ENCODE data around the gene ZNF419. TPM values are rescaled to one million over a fixed set of nuclear protein-coding genes. Genes with fewer than 3 reads are reported as not detected.
"Not testable (repeated sequence)": the region's sequence is repeated elsewhere in the genome, so short reads cannot be mapped to it uniquely, and the experiment has no call there.

ZNF419 gene
- total RNA-seq = 10 to 100 TPM in 1 of 2 experiments, 1 to 10 TPM in 1; 9.8 to 11.4 TPM

DNA sequence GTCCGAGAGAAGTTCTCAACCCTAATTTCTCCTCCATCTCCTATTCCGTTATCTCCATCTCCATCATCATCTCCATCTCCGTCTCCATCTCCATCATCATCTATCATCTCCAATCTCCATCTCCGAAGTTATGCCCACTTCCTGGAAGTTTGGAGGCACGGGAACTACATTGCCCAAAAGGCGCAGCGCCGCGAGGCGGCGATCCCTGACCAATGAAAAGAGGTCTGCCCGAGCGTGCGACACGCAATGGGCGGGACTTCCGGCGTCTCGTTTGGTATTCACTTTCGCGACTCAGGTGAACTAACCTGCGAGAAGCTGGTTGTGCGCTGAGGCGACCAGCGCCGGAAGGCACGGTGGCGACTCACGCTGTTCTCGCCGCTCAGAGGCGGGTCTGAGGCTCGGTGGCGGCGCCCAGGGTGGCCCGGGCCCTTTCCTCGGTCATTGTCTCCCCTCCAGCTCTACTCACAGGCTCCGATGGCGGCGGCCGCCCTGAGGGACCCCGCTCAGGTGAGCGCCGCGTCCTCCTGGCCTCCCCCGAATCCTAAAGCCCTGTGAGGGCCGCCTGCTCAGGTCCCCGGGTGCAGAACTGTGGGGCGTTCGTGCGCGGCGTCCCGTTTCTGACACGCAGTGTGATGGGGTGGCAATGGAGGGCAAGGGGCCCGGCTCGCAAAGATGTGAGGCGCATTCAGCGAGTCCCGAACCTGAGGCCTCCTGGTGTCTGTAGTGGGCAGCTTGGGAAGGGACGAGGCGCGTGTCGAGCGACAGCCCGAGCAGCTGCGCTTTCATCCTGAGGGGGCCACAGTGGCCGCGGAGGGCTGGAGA, at the start of gene ZNF419:
TSS of gene ZNF419 (plus strand) at position 274 of the 822 bp plus-strand sequence. CDS start at position 475, 201 bp downstream.
- POLR2A ChIA-PET, CTCF ChIA-PET, H3K27me3 Mint-ChIP-seq: not testable (repeated sequence)
- Mint-ChIP-seq H3K4me1 (peaks cover 16% of the 10 kb centered on the region), H3K36me3 (ENCODE audit: low read depth) (peaks cover 50% of the 10 kb centered on the region), H3K4me3 (peak within 1 kb of the TSS; percentile 55), H3K27ac (peak within 1 kb of the TSS; percentile 75), H3K9me3 (peaks cover 45% of the 10 kb centered on the region)
- DNase-seq = peak; percentile 96

- POLR2A ChIA-PET = no interaction called here
- H3K9me3 Mint-ChIP-seq = peaks cover 52% of the 10 kb centered on the region
- CTCF ChIA-PET = interaction anchor here (0.6 kb wide), 1 partner anchor 327 kb away, joined by 3 read pairs; no protein-coding TSS in a partner anchor
- H3K27ac Mint-ChIP-seq = no peak overlapping the region
- peaks cover 23% of the 10 kb centered on the region for H3K4me1 Mint-ChIP-seq
- H3K36me3 Mint-ChIP-seq (ENCODE audit: low read depth) = peaks cover 67% of the 10 kb centered on the region
- H3K27me3 Mint-ChIP-seq = no peaks in the 10 kb centered on the region
- H3K4me3 Mint-ChIP-seq = no peak overlapping the region
- DNase-seq = no peak
Observed at GRCh38 chr19:57437931-57438330, 49.6 kb upstream of the ZNF419 start.

GRCh38 chr19:57438925-57439324, 48.6 kb upstream of the ZNF419 start:
- no peak overlapping the region for H3K27ac Mint-ChIP-seq
- H3K9me3 Mint-ChIP-seq = peaks cover 55% of the 10 kb centered on the region
- CTCF ChIA-PET = interaction anchor here (0.6 kb wide), 1 partner anchor 27 kb away, joined by 3 read pairs; no protein-coding TSS in a partner anchor
- no peaks in the 10 kb centered on the region for H3K27me3 Mint-ChIP-seq
- H3K4me1 Mint-ChIP-seq = peaks cover 23% of the 10 kb centered on the region
- H3K36me3 Mint-ChIP-seq (ENCODE audit: low read depth) = peaks cover 76% of the 10 kb centered on the region
- POLR2A ChIA-PET = no interaction called here
- no peak overlapping the region for H3K4me3 Mint-ChIP-seq
- DNase-seq = no peak

DNA sequence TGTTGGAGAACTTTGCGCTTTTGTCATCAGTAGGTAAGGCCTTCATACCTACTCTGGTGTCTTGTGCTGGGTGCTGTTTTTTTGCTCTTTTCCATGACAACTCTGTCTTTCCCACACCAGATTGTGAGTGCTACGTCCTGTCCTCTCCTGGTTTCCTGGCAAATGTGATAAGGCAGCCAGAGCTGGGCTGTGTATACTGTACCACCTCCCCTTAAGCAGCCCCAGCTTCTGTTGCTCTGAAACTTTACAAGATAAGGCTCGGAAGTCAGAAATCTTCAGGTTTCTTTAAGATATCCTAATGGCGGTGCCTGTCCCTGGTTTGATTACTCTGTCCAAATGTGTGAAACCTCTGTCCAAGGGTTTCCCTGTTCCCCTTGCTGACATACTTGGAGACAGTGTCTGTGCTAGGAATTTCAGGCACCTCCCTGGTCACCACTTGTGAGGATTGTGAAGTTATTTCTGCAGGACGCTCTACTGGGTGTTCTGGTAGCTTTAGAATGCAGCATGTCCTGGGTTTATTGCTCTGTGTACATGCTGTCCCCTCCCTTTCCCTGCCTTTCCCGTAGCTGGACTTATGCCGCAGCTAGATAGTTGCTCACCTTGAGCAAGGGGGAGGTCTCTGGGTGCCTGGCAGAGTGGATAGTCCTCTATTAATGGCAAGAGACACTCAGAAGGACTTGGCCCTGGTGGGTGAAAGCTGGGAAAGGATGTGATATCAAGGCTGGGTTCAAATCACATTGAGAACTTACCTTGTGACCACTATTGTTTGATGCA, 45.4 kb upstream of the ZNF419 start:
- no peak overlapping the region for H3K27ac Mint-ChIP-seq
- H3K36me3 Mint-ChIP-seq (ENCODE audit: low read depth) = peaks cover 77% of the 10 kb centered on the region
- POLR2A ChIA-PET = no interaction called here
- no peak overlapping the region for H3K4me3 Mint-ChIP-seq
- peaks cover 70% of the 10 kb centered on the region for H3K9me3 Mint-ChIP-seq
- H3K27me3 Mint-ChIP-seq = no peaks in the 10 kb centered on the region
- CTCF ChIA-PET = no interaction called here
- DNase-seq = no peak
- no peaks in the 10 kb centered on the region for H3K4me1 Mint-ChIP-seq

DNA sequence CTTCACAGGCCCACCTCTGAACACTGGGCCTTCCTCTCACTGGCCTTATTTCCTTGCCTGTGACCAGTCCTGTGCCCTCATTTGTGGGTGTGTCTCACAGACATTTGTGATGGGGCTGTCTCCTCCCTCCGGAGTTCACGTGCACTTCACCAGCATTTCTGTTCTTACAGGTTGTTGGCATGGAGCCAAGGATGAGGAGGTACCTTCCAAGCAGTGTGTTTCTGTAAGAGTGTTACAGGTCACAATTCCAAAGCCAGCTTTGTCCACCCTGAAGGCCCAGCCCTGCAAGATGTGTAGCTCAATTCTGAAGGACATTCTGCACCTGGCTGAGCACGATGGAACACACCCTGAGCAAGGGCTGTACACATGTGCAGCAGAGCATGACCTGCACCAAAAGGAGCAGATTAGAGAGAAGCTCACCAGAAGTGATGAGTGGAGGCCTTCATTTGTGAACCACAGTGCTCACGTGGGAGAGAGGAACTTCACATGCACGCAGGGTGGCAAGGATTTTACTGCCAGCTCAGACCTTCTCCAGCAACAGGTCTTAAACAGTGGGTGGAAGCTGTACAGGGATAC, 44.3 kb upstream of the ZNF419 start:
- ChIA-PET POLR2A (no interaction called here), CTCF (no interaction called here)
- Mint-ChIP-seq H3K27ac (no peak overlapping the region), H3K36me3 (ENCODE audit: low read depth) (peaks cover 71% of the 10 kb centered on the region), H3K27me3 (no peaks in the 10 kb centered on the region), H3K9me3 (peaks cover 70% of the 10 kb centered on the region), H3K4me1 (no peaks in the 10 kb centered on the region), H3K4me3 (no peak overlapping the region)
- DNase-seq = no peak

DNA sequence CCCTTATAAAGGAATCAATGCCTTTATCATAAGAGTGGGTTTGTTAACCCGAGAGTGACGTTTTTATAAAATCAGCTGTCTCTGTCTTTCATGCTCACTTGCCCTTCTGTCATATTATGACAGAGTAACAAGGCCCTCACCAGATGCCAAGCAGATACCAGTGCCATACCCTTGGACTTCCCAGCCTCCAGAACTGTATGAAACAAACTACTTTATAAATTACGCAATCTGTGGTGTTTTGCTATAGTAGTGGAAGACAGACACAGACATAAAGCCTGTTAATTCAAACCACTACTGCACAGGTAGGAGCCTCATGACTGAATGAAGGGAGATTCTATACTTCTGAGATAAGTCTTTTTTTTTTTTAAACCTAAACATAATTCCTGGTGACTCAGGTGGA, 35.2 kb upstream of the ZNF419 start:
- Mint-ChIP-seq H3K4me3 (no peak overlapping the region), H3K9me3 (peaks cover 57% of the 10 kb centered on the region), H3K36me3 (ENCODE audit: low read depth) (peaks cover 15% of the 10 kb centered on the region), H3K27ac (no peak overlapping the region), H3K4me1 (no peaks in the 10 kb centered on the region), H3K27me3 (no peaks in the 10 kb centered on the region)
- POLR2A ChIA-PET = no interaction called here
- no peak for DNase-seq
- CTCF ChIA-PET = no interaction called here

DNA sequence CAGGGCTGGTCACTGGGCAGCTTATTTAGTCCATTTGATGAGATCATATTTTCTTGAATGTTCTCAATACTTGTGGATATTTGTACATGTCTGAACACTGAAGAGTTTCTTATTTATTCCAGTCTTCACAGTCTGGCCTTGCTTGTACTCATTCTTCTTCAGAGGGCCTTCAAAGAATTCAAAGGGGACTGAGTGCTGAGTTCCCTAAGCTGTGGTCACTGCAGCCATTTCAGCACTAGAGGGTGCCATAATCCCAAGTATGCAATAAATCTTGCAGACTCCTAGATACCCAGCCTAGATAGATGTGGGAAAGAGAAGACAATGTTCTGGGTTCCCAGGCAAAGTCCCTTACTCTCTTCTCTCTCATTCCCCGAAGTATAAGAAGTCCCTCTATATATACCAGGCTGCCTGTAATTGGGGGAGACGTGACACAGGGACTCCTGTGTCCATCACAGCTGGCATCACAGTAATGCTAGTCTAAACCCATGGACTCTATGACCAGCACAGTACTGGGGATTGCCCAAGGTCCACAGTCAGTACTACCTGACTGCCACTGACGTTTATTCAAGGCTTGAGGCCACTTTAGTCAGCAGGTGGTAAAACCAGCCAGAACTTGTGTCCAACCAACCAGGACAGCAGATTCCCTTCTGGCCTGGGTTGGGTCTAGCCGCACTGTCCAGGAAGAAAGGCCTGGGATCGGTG, 21.7 kb upstream of the ZNF419 start:
- H3K27ac Mint-ChIP-seq = no peak overlapping the region
- H3K9me3 Mint-ChIP-seq = peaks cover 60% of the 10 kb centered on the region
- DNase-seq = peak; percentile 50
- H3K27me3 Mint-ChIP-seq = no peaks in the 10 kb centered on the region
- H3K4me3 Mint-ChIP-seq = no peak overlapping the region
- ChIA-PET POLR2A (no interaction called here), CTCF (interaction anchor here (0.6 to 0.7 kb wide), 3 partner anchors 27 to 534 kb away, joined by 3 to 4 read pairs (median 4); no protein-coding TSS in a partner anchor)
- H3K4me1 Mint-ChIP-seq = no peaks in the 10 kb centered on the region
- H3K36me3 Mint-ChIP-seq (ENCODE audit: low read depth) = peaks cover 19% of the 10 kb centered on the region

- no peak overlapping the region for H3K4me3 Mint-ChIP-seq
- H3K9me3 Mint-ChIP-seq = peaks cover 59% of the 10 kb centered on the region
- peaks cover 24% of the 10 kb centered on the region for H3K36me3 Mint-ChIP-seq (ENCODE audit: low read depth)
- H3K27me3 Mint-ChIP-seq = no peaks in the 10 kb centered on the region
- CTCF ChIA-PET = interaction anchor here (1.0 kb wide), 1 partner anchor 11 kb away, joined by 3 read pairs; the partner anchor contains the start of gene ZNF772
- no peak overlapping the region for H3K27ac Mint-ChIP-seq
- POLR2A ChIA-PET = no interaction called here
- DNase-seq = no peak
- no peaks in the 10 kb centered on the region for H3K4me1 Mint-ChIP-seq
Observed at GRCh38 chr19:57466489-57466888, 21.1 kb upstream of the ZNF419 start.

DNA sequence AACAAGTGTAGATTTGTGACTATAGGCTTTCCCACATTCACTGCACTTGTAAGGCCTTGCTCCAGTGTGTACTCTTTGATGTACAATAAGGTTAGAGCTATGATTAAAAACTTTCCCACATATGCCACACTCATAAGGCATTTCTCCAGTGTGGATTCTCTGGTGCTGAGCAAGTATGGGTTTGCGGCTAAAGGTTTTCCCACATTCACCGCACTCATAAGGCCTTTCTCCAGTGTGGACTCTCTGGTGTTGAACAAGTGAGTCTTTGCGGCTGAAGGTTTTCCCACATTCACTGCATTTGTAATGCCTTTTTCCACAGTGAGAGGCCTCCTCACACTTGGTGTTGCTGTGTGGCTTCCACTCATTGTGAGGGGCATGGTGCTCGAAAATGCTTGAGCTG, 13.9 kb upstream of the ZNF419 start:
- ChIA-PET POLR2A (no interaction called here), CTCF (no interaction called here)
- H3K27ac Mint-ChIP-seq = no peak overlapping the region
- H3K27me3 Mint-ChIP-seq = no peaks in the 10 kb centered on the region
- H3K4me3 Mint-ChIP-seq = no peak overlapping the region
- H3K36me3 Mint-ChIP-seq (ENCODE audit: low read depth) = peaks cover 83% of the 10 kb centered on the region
- H3K9me3 Mint-ChIP-seq = peaks cover 76% of the 10 kb centered on the region
- H3K4me1 Mint-ChIP-seq = peaks cover 22% of the 10 kb centered on the region
- DNase-seq = no peak

- ChIA-PET CTCF (interaction anchor here (0.5 to 1.5 kb wide), 9 partner anchors 9 to 484 kb away, joined by 3 to 5 read pairs (median 3); partner anchors contain the start of genes ZNF211 and ZNF551), POLR2A (no interaction called here)
- peaks cover 22% of the 10 kb centered on the region for H3K4me1 Mint-ChIP-seq
- H3K27me3 Mint-ChIP-seq = no peaks in the 10 kb centered on the region
- peak within 1 kb of the TSS; percentile 73 for H3K4me3 Mint-ChIP-seq
- H3K27ac Mint-ChIP-seq = peak within 1 kb of the TSS; percentile 91
- peaks cover 60% of the 10 kb centered on the region for H3K9me3 Mint-ChIP-seq
- peaks cover 58% of the 10 kb centered on the region for H3K36me3 Mint-ChIP-seq (ENCODE audit: low read depth)
- DNase-seq = peak; percentile 94
Observed at GRCh38 chr19:57477191-57478008, 10.2 kb upstream of the ZNF419 start, which contains the start of gene ZNF772. TSS of gene ZNF772 (minus strand) at chr19:57477566. CDS start at chr19:57477309, 257 bp downstream.

DNA sequence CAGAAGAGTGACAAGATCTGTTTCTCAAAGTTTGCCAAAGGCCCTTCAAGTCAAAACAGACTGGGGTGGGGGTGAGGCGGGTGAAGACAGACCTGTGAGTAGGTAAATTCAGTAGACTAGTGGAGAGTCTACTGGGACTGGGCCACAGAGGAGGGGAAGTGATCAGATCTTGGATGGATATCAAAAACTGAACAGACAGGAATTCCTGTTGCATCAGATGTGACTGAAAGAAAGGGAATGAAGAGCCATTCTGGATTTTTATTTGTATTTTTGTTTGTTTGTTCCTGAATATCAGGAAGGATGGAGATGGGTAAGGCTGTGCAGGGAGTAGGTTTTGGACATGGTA, 722 bp downstream of the ZNF419 start:
- DNase-seq, CTCF ChIA-PET, H3K27me3 Mint-ChIP-seq, POLR2A ChIA-PET: not testable (repeated sequence)
- Mint-ChIP-seq H3K4me1 (peaks cover 16% of the 10 kb centered on the region), H3K27ac (peak overlapping the region; percentile 6), H3K9me3 (peaks cover 49% of the 10 kb centered on the region), H3K4me3 (peak overlapping the region; percentile 55), H3K36me3 (ENCODE audit: low read depth) (peaks cover 56% of the 10 kb centered on the region)

DNA sequence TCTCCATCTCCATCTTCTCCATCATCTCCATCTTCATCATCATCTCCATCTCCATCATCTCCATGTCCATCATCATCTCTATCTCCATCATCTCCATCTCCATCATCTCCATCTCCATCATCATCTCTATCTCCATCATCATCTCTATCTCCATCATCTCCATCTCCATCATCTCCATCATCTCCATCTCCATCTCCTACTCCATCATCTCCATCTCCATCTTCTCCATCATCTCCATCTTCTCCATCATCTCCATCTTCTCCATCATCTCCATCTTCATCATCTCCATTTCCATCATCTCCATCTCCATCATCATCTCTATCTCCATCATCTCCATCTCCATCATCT, 11.8 kb downstream of the ZNF419 start:
- POLR2A ChIA-PET, DNase-seq, H3K27me3 Mint-ChIP-seq: not testable (repeated sequence)
- Mint-ChIP-seq H3K36me3 (ENCODE audit: low read depth) (peaks cover 52% of the 10 kb centered on the region), H3K27ac (peak overlapping the region; percentile 85), H3K9me3 (peaks cover 52% of the 10 kb centered on the region), H3K4me3 (peak overlapping the region; percentile 78), H3K4me1 (peaks cover 16% of the 10 kb centered on the region)
- CTCF ChIA-PET = interaction anchor here (0.9 kb wide), 1 partner anchor 59 kb away, joined by 3 read pairs; no protein-coding TSS in a partner anchor

All from activated CD4-positive, alpha-beta T cell treated with anti-CD3 and anti-CD28 coated beads, Interleukin-2, amount 10 ng/mL, durations not matched to agents 7 days and 5 days (primary cell).